ENCODE data around the gene PRCC. TPM values are rescaled to one million over a fixed set of nuclear protein-coding genes. Genes with fewer than 3 reads are reported as not detected.

Gene PRCC, protein sequence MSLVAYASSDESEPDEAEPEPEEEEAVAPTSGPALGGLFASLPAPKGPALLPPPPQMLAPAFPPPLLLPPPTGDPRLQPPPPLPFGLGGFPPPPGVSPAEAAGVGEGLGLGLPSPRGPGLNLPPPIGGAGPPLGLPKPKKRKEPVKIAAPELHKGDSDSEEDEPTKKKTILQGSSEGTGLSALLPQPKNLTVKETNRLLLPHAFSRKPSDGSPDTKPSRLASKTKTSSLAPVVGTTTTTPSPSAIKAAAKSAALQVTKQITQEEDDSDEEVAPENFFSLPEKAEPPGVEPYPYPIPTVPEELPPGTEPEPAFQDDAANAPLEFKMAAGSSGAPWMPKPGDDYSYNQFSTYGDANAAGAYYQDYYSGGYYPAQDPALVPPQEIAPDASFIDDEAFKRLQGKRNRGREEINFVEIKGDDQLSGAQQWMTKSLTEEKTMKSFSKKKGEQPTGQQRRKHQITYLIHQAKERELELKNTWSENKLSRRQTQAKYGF
- 10 to 100 TPM; 34.8 to 57.9 (median 43.6) TPM for total RNA-seq

DNA sequence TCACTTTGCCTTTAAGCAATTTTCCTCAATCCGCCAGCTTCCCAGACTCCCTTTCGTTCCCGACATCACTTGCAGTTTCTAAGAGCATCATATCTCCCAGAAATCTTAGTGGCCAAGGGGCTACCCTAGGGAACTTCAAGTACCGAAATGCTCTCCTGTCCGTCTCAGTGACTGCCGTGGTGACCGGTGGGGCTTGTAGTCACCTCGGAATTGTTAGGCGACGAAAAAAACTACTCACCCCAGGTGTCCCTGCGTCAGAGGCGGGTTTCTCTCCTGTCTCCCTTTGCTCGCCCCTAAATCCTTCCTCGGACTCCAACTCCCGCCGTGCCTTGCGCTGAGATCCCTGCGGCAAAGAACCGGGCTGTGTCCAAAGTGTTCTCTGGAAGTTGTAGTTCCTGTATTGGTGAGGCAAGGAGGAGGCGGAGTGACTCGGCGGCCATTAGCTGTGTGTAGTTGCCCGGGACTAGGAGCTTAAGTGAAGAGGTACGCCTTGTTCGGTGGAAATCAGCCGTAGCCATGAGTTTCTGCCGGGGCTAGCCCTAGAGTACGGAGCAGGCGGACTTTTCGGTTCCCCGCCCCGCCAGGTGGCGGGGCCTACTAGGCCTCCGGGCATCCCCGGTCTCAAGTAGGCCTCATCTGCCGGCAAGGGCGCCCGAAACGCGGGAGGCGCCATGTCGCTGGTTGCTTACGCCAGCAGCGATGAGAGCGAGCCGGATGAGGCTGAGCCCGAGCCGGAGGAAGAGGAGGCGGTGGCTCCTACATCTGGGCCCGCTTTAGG, at the start of gene PRCC:
TSS of gene PRCC (plus strand) at position 435 of the 778 bp plus-strand sequence. CDS start at position 672, 237 bp downstream.
- Histone ChIP-seq H3K27ac (peak within 1 kb of the TSS; percentile 87 to 96 (median 93)), H3K4me3 (replicated peaks in 1 of 3) (peak within 1 kb of the TSS; percentile 93 to 96 (median 95)), H3K9me3 (no peaks in the 10 kb centered on the region), H3K27me3 (no peaks in the 10 kb centered on the region), H3K4me1 (peaks cover 22 to 23% of the 10 kb centered on the region in 2 donors), H3K36me3 (no peaks in the 10 kb centered on the region)
- peak; percentile 99 for DNase-seq
- TF ChIP-seq CTCF (IDR thresholded peaks at IDR 0.05) = peak in 1 of 6 experiments; percentile 28
- peak in 1 of 2 donors; percentile 62 for TF ChIP-seq POLR2A (IDR thresholded peaks at IDR 0.05)
- intact Hi-C loops (cut with DNase I) = no loop called here
- 0 to 1% methylated on average over 26 to 33 of the region's 50 CpGs for WGBS, 2 donors

GRCh38 chr1:156721131-156721530, 46.2 kb upstream of the PRCC start:
- intact Hi-C loops (cut with DNase I) = no loop called here
- H3K9me3 ChIP-seq = no peaks in the 10 kb centered on the region
- H3K27ac ChIP-seq = no peak overlapping the region
- no peak for DNase-seq
- no peak overlapping the region for H3K4me3 ChIP-seq (replicated peaks in 1 of 3)
- WGBS, 2 donors = 57 to 79% methylated on average over 2 of the region's 2 CpGs
- H3K36me3 ChIP-seq = peaks cover 23 to 28% of the 10 kb centered on the region in 2 donors
- peaks cover 10 to 13% of the 10 kb centered on the region in 2 donors for H3K4me1 ChIP-seq
- no peaks in the 10 kb centered on the region for H3K27me3 ChIP-seq
- TF ChIP-seq POLR2A (IDR thresholded peaks at IDR 0.05) (no peak), CTCF (IDR thresholded peaks at IDR 0.05) (no peak)

GRCh38 chr1:156721535-156721934, 45.8 kb upstream of the PRCC start:
- Histone ChIP-seq H3K27me3 (no peaks in the 10 kb centered on the region), H3K27ac (no peak overlapping the region), H3K4me1 (peaks cover 14 to 17% of the 10 kb centered on the region in 2 donors), H3K9me3 (no peaks in the 10 kb centered on the region), H3K36me3 (peaks cover 23 to 28% of the 10 kb centered on the region in 2 donors), H3K4me3 (replicated peaks in 1 of 3) (no peak overlapping the region)
- 90 to 91% methylated on average over 4 of the region's 4 CpGs for WGBS, 2 donors
- intact Hi-C loops (cut with DNase I) = no loop called here
- no peak for TF ChIP-seq CTCF (IDR thresholded peaks at IDR 0.05)
- TF ChIP-seq POLR2A (IDR thresholded peaks at IDR 0.05) = no peak
- DNase-seq = no peak

- DNase-seq = peak; percentile 90 to 91
- intact Hi-C loops (cut with DNase I) = loop anchor here (2.0 kb wide), 1 partner anchor 35 kb away; no protein-coding TSS in a partner anchor
- WGBS, 2 donors = 13 to 16% methylated on average over 18 of the region's 18 CpGs
- H3K27me3 ChIP-seq = no peaks in the 10 kb centered on the region
- no peak overlapping the region for H3K4me3 ChIP-seq (replicated peaks in 1 of 3)
- peaks cover 23 to 28% of the 10 kb centered on the region in 2 donors for H3K36me3 ChIP-seq
- H3K4me1 ChIP-seq = peaks cover 32 to 37% of the 10 kb centered on the region in 2 donors
- H3K27ac ChIP-seq = no peak overlapping the region
- H3K9me3 ChIP-seq = no peaks in the 10 kb centered on the region
- no peak for TF ChIP-seq POLR2A (IDR thresholded peaks at IDR 0.05)
- TF ChIP-seq CTCF (IDR thresholded peaks at IDR 0.05) = peak; percentile 80 to 95 (median 93)
Measured at GRCh38 chr1:156725683-156726280, 41.6 kb upstream of the PRCC start.

All from thyroid gland (tissue), 4 donors.